Activated CD8-positive, alpha-beta memory T cell treated with anti-CD3 and anti-CD28 coated beads for 1 hour (primary cell): ENCODE data around the gene ACP4.

Experiments used
- DNase-seq, 2 donors: peaks; one replicate each; pipeline ENCODE4 v3.0.0-alpha.2; 2020; ENCODE audit warnings: low read depth in 1 of 2; ENCODE audit errors: extremely low read depth in 1 of 2

Gene ACP4

GRCh38 chr19:50839712-50840655, 49.8 kb downstream of the ACP4 start:
- no peak for DNase-seq

- DNase-seq, result no peak
These were observed 51.9 kb downstream of the ACP4 start for GRCh38 chr19:50842130-50842529.

- DNase-seq, result no peak
These were observed 53.0 kb downstream of the ACP4 start for GRCh38 chr19:50843205-50843604.

- no peak for DNase-seq
These were observed 53.5 kb downstream of the ACP4 start for GRCh38 chr19:50843701-50844221.

GRCh38 chr19:50844296-50844935, 54.2 kb downstream of the ACP4 start:
- DNase-seq, result no peak
